CD4-positive, alpha-beta memory T cell (primary cell): ENCODE data around the gene CASP3. TPM values are rescaled to one million over a fixed set of nuclear protein-coding genes. Genes with fewer than 3 reads are reported as not detected.
A peak's percentile ranks its signal among the peaks of the same experiment; 100 is the strongest.
"Not testable (repeated sequence)": the region's sequence is repeated elsewhere in the genome, so short reads cannot be mapped to it uniquely, and the experiment has no call there.

ENCODE experiments used
- CTCF ChIA-PET: fragments of 350-600 bp; sonication (Branson Sonifier 250); formaldehyde crosslinking; loops from one replicate; lab custom pipeline; 2021; ENCODE audit warnings: inconsistent platforms; ENCODE audit not compliant: partially characterized antibody; lab: Charles Lee
- POLR2A ChIA-PET: fragments of 350-600 bp; sonication (Branson Sonifier 250); formaldehyde crosslinking; loops from one replicate; lab custom pipeline; 2021; ENCODE audit not compliant: partially characterized antibody; lab: Charles Lee
- DNase-seq, 5 donors: peaks; one replicate each; pipeline versions ENCODE4 v3.0.0 to v3.0.0-alpha.2; 2020 to 2022; ENCODE audit warnings: mixed read lengths in 1 of 5
- H3K27ac ChIP-seq: one replicate; pipeline ENCODE4 v1.7.0; 2013; ENCODE audit warnings: low read depth, low read length
- H3K27me3 ChIP-seq: 2 replicates; pipeline ENCODE4 v1.7.0; 2013; ENCODE audit warnings: mild to moderate bottlenecking, low read length, moderate library complexity; ENCODE audit not compliant: insufficient read depth
- H3K36me3 ChIP-seq: 2 replicates; pipeline ENCODE4 v1.7.0; 2013; ENCODE audit warnings: mild to moderate bottlenecking, low read length, moderate library complexity; ENCODE audit not compliant: insufficient read depth
- H3K4me1 ChIP-seq: 2 replicates; pipeline ENCODE4 v1.7.0; 2013; ENCODE audit warnings: mild to moderate bottlenecking, low read length, moderate library complexity; ENCODE audit not compliant: insufficient read depth
- H3K4me3 ChIP-seq, 2 donors: one replicate each; pipeline ENCODE4 v1.7.0; 2013; ENCODE audit warnings: low read length in 2 of 2, mild to moderate bottlenecking in 1 of 2
- H3K9me3 ChIP-seq, 2 donors: one replicate each; pipeline ENCODE4 v1.7.0; 2013; ENCODE audit warnings: low read length in 2 of 2, control low read depth in 1 of 2; ENCODE audit not compliant: control insufficient read depth in 1 of 2
- H3K27ac Mint-ChIP-seq, 7 donors: one replicate each; pipeline ENCODE4 v1.8.0; 2020 to 2021; ENCODE audit warnings: mixed read lengths in 7 of 7, mild to moderate bottlenecking in 6 of 7, inconsistent platforms in 3 of 7, moderate library complexity in 3 of 7
- H3K27me3 Mint-ChIP-seq, 2 donors: one replicate each; pipeline ENCODE4 v1.8.0; 2020 to 2021; ENCODE audit warnings: mixed read lengths in 2 of 2
- H3K36me3 Mint-ChIP-seq, 2 donors: one replicate each; pipeline ENCODE4 v1.8.0; 2020 to 2021; ENCODE audit warnings: mixed read lengths in 2 of 2, inconsistent platforms in 1 of 2, mild to moderate bottlenecking in 1 of 2
- H3K4me1 Mint-ChIP-seq, 4 donors: one replicate each; pipeline ENCODE4 v1.8.0; 2020 to 2021; ENCODE audit warnings: mixed read lengths in 4 of 4, mild to moderate bottlenecking in 1 of 4
- H3K4me3 Mint-ChIP-seq, 8 donors: one replicate each; pipeline ENCODE4 v1.8.0; 2020 to 2021; ENCODE audit warnings: mixed read lengths in 8 of 8, mild to moderate bottlenecking in 7 of 8, moderate library complexity in 6 of 8, inconsistent platforms in 3 of 8
- H3K9me3 Mint-ChIP-seq, 8 donors: one replicate each; pipeline ENCODE4 v1.8.0; 2020 to 2021; ENCODE audit warnings: mixed read lengths in 8 of 8, mild to moderate bottlenecking in 5 of 8, inconsistent platforms in 3 of 8, moderate library complexity in 1 of 8
- intact Hi-C: fragments of 100-400 bp; cut with micrococcal nuclease; formaldehyde crosslinking; loops from one replicate; pipeline ENCODE4 v1.15.1; 2023
- polyA plus RNA-seq, 2 donors: library from polyadenylated mRNA; unstranded; fragments of 300-500 nt; fragmentation: Illumina TruSeq; gene quantifications; one replicate each; pipeline ENCODE4 v1.2.3, GENCODE V29; 2021
- total RNA-seq, 2 experiments: library from RNA; stranded (reverse); gene quantifications; one replicate each; pipeline ENCODE4 v1.2.3, GENCODE V29; 2021

CASP3 gene
- total and polyA plus RNA-seq, 4 experiments from 2014 or later = 4.1 to 24.9 (median 12.6) TPM

DNA sequence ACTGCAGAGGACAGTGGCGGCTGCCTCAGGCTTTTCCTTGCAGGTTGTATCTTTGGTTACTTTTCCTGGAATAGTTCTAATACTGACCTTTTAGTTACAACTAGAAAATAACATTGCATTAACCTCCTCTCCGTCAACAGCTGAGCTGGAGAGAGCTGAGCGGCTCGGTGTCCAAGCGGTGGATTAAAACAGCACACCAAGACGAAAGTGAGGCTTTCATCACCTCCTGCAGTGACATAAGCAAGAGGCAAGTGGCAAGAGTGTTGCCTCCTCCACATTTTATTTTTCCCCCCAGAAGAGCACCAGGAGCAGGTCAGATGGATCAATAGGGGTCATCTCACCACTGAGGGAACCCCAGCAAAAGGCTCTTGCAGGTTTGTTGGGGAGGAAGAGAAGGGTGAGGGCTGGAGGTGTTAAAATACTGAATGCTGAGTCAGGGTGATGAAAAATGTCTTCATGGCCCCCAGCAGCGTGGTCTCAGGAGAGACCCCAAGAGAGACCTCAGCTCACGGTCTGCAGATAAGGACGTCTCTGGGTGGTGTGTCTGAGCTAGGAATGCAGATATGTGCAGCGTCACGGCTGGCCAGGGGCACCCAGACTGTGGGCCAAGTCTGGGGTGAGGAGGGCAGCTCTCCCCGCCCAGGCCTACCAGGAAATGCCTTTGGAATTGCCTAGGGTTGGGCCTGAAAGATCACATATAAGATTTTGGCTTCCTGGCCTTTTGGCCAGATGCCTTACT lies 50.3 kb downstream of the CASP3 start:
- ChIA-PET POLR2A (no interaction called here), CTCF (no interaction called here)
- Histone ChIP-seq H3K27ac (no peak overlapping the region), H3K27me3 (no peaks in the 10 kb centered on the region), H3K36me3 (no peaks in the 10 kb centered on the region), H3K9me3 (no peaks in the 10 kb centered on the region), H3K4me1 (no peaks in the 10 kb centered on the region), H3K4me3 (no peak overlapping the region)
- no peaks in the 10 kb centered on the region for H3K36me3 Mint-ChIP-seq
- intact Hi-C loops = no loop called here
- H3K4me3 Mint-ChIP-seq = no peak overlapping the region
- no peaks in the 10 kb centered on the region for H3K4me1 Mint-ChIP-seq
- no peak overlapping the region for H3K27ac Mint-ChIP-seq
- H3K27me3 Mint-ChIP-seq = peaks cover 14 to 24% of the 10 kb centered on the region in 2 donors
- peaks cover 0 to 18% (median 12%) of the 10 kb centered on the region in 8 donors for H3K9me3 Mint-ChIP-seq
- DNase-seq = no peak

DNA sequence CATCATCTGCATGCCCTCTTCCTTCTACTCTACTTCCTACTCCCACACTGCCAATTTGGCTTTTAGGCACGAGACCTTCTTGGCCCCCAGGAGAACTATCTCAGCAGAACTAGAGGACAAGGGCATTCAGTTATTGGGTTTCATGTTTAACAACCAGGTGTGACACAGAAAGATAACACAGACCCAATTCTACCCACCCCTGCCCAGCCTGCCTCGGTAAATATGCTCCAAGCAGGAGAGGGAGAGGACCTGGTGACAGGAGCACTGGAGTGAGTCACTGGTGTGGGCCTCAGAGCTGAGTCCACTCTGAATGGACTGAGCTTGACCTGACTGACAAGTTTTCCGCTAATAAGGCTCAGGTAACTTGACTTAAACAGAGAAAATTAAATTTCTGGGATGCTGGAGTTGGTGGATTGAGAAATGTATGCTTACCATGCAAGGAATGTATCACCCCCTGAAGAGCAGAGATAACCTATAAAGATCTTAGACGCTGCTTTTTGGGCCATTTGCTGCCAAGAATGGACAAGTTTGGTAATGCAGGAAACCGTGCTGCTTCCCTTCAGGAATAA lies 52.5 kb downstream of the CASP3 start:
- Histone ChIP-seq H3K27ac (no peak overlapping the region), H3K4me3 (no peak overlapping the region), H3K4me1 (no peaks in the 10 kb centered on the region), H3K36me3 (no peaks in the 10 kb centered on the region), H3K27me3 (no peaks in the 10 kb centered on the region), H3K9me3 (no peaks in the 10 kb centered on the region)
- H3K36me3 Mint-ChIP-seq = no peaks in the 10 kb centered on the region
- no peak overlapping the region for H3K4me3 Mint-ChIP-seq
- H3K9me3 Mint-ChIP-seq = peaks cover 0 to 2% (median 0%) of the 10 kb centered on the region in 8 donors
- CTCF ChIA-PET = no interaction called here
- no peaks in the 10 kb centered on the region for H3K4me1 Mint-ChIP-seq
- no peak for DNase-seq
- POLR2A ChIA-PET = no interaction called here
- H3K27me3 Mint-ChIP-seq = peaks cover 14 to 23% of the 10 kb centered on the region in 2 donors
- intact Hi-C loops = no loop called here
- H3K27ac Mint-ChIP-seq = no peak overlapping the region

DNA sequence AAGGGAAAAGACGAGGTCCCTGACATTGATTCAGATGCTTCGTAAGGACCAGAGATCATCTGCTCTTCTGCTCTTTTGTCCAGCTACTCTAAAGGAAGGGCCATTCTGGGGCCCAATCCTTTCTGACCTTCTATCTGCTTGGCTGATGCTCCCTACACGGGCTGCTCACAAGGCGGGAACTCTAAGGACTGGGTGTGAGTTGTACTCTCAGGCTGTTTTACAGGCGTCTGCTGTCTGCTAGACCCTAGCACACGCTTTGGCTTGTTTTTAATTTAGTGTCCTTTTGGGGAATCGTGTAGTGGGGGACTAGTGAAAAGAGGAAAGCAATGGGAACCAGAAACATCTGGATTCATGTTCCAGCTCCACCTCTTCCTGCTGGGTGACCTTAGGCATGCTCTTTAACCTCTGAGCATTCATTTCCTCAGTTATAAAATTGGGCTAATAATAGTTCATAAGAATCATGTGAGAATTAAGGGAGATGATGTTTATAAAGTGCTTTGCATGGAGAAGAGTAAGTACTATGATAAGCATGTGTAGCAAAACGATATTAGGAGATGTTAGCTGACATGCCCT lies 53.1 kb downstream of the CASP3 start:
- Mint-ChIP-seq H3K4me3 (no peak overlapping the region), H3K4me1 (no peaks in the 10 kb centered on the region), H3K9me3 (peaks cover 0 to 2% (median 0%) of the 10 kb centered on the region in 8 donors), H3K27ac (no peak overlapping the region), H3K27me3 (peaks cover 10 to 20% of the 10 kb centered on the region in 2 donors), H3K36me3 (no peaks in the 10 kb centered on the region)
- Histone ChIP-seq H3K27me3 (no peaks in the 10 kb centered on the region), H3K27ac (no peak overlapping the region), H3K4me1 (no peaks in the 10 kb centered on the region), H3K4me3 (no peak overlapping the region), H3K36me3 (no peaks in the 10 kb centered on the region), H3K9me3 (no peaks in the 10 kb centered on the region)
- ChIA-PET POLR2A (no interaction called here), CTCF (no interaction called here)
- intact Hi-C loops = no loop called here
- no peak for DNase-seq

DNA sequence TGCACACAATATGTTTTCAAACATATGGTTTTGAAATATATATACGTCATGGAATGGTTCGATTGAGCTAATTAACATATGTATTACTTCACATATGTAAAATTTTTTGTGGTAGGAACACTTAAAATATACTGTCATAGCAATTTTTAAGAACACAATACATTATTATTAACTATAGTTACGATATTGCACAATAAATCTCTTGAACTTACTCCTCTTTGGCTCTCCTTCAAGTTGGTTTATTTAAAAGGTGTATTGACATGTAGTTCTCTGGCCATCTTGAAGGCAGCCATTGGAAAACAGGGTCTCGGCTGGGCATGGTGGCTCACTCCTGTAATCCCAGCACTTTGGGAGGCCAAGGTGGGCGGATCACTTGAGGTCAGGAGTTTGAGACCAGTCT lies 53.8 kb downstream of the CASP3 start:
- POLR2A ChIA-PET = no interaction called here
- Histone ChIP-seq H3K27ac (no peak overlapping the region), H3K4me3 (no peak overlapping the region), H3K27me3 (no peaks in the 10 kb centered on the region), H3K36me3 (no peaks in the 10 kb centered on the region), H3K4me1 (no peaks in the 10 kb centered on the region), H3K9me3 (no peaks in the 10 kb centered on the region)
- H3K36me3 Mint-ChIP-seq = no peaks in the 10 kb centered on the region
- no peaks in the 10 kb centered on the region for H3K4me1 Mint-ChIP-seq
- intact Hi-C loops = no loop called here
- H3K9me3 Mint-ChIP-seq = peaks cover 0 to 2% (median 0%) of the 10 kb centered on the region in 8 donors
- no peak overlapping the region for H3K4me3 Mint-ChIP-seq
- no peak overlapping the region for H3K27ac Mint-ChIP-seq
- DNase-seq = no peak
- peaks cover 8 to 16% of the 10 kb centered on the region in 2 donors for H3K27me3 Mint-ChIP-seq
- CTCF ChIA-PET = no interaction called here

DNA sequence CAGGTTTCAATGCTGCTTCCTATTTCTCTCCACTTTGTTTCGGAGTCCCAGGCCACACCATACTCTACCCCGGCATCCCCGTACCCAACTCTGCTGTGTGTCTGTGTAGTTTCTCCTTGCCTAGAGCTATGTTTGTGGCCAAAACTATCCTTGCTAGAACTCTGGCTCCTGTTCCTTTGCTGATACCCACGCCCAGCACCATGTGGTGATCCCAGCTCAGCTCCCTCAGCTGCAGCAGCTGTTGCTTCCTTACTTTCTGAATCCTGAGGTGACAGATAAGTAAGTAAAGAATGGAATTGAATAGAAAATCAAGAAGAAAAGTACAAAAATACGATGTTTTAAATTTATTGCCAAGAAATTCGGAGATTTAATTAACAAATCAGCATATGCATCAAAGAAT lies 55.8 kb downstream of the CASP3 start:
- H3K27me3 ChIP-seq = no peaks in the 10 kb centered on the region
- no peak overlapping the region for H3K27ac ChIP-seq
- H3K4me3 ChIP-seq = no peak overlapping the region
- ChIA-PET POLR2A (no interaction called here), CTCF (no interaction called here)
- no peaks in the 10 kb centered on the region for H3K4me1 Mint-ChIP-seq
- peaks cover under 1 to 1% of the 10 kb centered on the region in 2 donors for H3K27me3 Mint-ChIP-seq
- H3K9me3 ChIP-seq = no peaks in the 10 kb centered on the region
- H3K27ac Mint-ChIP-seq = peak overlapping the region in 1 of 7 donors; percentile 4
- H3K36me3 ChIP-seq = no peaks in the 10 kb centered on the region
- no peaks in the 10 kb centered on the region for H3K4me1 ChIP-seq
- intact Hi-C loops = no loop called here
- no peak for DNase-seq
- no peak overlapping the region for H3K4me3 Mint-ChIP-seq
- H3K9me3 Mint-ChIP-seq = peaks cover 0 to 2% (median 0%) of the 10 kb centered on the region in 8 donors
- H3K36me3 Mint-ChIP-seq = no peaks in the 10 kb centered on the region

DNA sequence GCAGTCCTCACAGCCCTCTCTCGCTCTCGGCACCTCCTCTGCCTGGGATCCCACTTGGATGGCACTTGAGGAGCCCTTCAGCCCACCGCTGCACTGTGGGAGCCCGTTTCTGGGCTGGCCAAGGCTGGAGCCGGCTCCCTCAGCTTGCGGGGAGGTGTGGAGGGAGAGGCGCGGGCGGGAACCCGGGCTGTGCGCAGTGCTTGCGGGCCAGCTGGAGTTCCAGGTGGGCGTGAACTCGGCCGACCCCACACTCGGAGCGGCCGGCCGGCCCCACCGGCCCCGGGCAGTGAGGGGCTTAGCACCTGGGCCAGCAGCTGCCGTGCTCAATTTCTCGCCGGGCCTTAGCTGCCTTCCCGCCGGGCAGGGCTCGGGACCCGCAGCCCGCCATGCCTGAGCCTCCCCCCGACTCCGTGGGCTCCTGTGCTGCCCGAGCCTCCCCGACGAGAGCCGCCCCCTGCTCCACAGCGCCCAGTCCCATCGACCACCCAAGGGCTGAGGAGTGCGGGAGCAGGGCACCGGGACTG lies 57.4 kb downstream of the CASP3 start:
- POLR2A ChIA-PET, DNase-seq, H3K27me3 Mint-ChIP-seq, H3K4me3 ChIP-seq, H3K4me1 Mint-ChIP-seq, H3K4me1 ChIP-seq, CTCF ChIA-PET, H3K4me3 Mint-ChIP-seq, H3K9me3 Mint-ChIP-seq, H3K27ac ChIP-seq, H3K36me3 Mint-ChIP-seq, H3K9me3 ChIP-seq, H3K36me3 ChIP-seq, H3K27ac Mint-ChIP-seq, intact Hi-C loops, H3K27me3 ChIP-seq: not testable (repeated sequence)

DNA sequence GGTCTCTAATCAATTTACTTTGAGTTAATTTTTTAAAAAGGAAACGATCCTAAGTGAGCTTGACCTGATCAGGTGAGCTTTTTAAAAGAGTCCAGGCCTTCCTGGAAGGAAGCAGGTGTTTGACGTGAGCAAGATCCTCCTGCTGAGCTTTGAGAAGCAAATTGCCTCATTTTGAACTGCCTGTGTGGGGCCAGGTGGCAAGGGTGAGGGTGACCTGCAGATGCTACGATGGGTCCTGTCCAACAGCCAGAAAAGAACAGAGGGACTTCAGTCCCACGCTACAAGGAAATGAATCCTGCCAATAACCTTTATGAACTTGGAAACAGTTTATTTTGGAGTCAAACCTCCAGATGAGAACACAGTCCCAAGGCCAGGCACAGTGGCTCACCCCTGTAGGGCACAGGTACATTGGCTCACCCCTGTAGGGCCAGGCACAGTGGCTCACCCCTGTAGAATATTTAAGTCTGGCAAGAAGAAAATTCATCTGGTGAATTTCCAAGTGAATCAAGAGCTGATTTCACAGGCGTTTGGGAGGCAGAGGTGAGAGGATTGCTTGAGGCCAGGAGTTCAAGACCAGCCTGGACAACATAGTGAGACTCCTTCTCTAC lies 58.1 kb downstream of the CASP3 start:
- intact Hi-C loops = no loop called here
- Mint-ChIP-seq H3K36me3 (no peaks in the 10 kb centered on the region), H3K27me3 (no peaks in the 10 kb centered on the region), H3K4me3 (no peak overlapping the region), H3K4me1 (no peaks in the 10 kb centered on the region), H3K9me3 (peaks cover 0 to 2% (median 0%) of the 10 kb centered on the region in 8 donors), H3K27ac (no peak overlapping the region)
- Histone ChIP-seq H3K27me3 (no peaks in the 10 kb centered on the region), H3K27ac (no peak overlapping the region), H3K4me3 (no peak overlapping the region), H3K9me3 (no peaks in the 10 kb centered on the region), H3K36me3 (no peaks in the 10 kb centered on the region), H3K4me1 (no peaks in the 10 kb centered on the region)
- no peak for DNase-seq
- CTCF ChIA-PET = no interaction called here
- POLR2A ChIA-PET = no interaction called here
